ENCODE results near the gene DCN.

Gene DCN

DNA sequence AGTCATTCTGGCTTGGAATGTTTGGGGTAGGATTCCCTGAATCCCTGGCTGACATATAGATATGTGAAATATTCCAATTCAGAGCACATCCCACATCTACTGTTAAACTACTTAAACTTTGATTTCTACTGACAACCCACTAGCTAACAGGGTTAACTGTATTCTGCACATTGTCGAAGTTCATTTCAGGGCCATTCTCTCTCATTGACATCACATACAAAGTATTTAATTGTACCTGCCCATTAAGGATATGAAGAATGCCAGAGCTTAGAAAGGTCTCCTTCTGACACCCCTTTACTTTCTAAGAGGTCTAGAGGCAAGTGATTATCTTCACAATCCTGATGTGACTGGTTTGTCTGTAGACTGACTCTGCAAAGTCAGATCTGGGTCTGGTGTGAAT lies 2.8 kb upstream of the DCN start:
- Histone ChIP-seq H3K4me3 (ENCODE audit: insufficient read depth in 1 of 2, low read depth in 1 of 2, low read length in 2 of 2) (no peak overlapping the region), H4K8ac (ENCODE audit: low read length) (no peak overlapping the region), H2BK15ac (ENCODE audit: low read depth, poor library complexity, severe bottlenecking) (no peak overlapping the region), H3K4ac (ENCODE audit: low read depth in 1 of 2, low read length in 2 of 2) (no peak overlapping the region), H2BK12ac (ENCODE audit: low read length in 2 of 2) (no peak overlapping the region), H2AK5ac (ENCODE audit: low read length, severe bottlenecking) (no peak overlapping the region), H4K91ac (ENCODE audit: low read length) (no peak overlapping the region), H2AFZ (ENCODE audit: low read depth, low read length) (no peak overlapping the region), H2BK5ac (ENCODE audit: low read depth, low read length, poor library complexity, severe bottlenecking) (no peak overlapping the region), H3K14ac (ENCODE audit: low read length in 2 of 2) (no peak overlapping the region), H3K27me3 (ENCODE audit: control insufficient read depth in 1 of 2, insufficient read depth in 1 of 2, low read length in 2 of 2) (no peaks in the 10 kb centered on the region), H3K23ac (ENCODE audit: low read length in 2 of 2) (no peak overlapping the region), H3K36me3 (ENCODE audit: control insufficient read depth in 1 of 2, insufficient read depth in 2 of 2, low read depth in 1 of 2, low read length in 2 of 2) (no peaks in the 10 kb centered on the region), H3K9ac (ENCODE audit: low read length) (no peak overlapping the region), H3K18ac (ENCODE audit: low read depth in 1 of 2, low read length in 2 of 2) (no peak overlapping the region), H2BK120ac (ENCODE audit: low read depth, low read length) (no peak overlapping the region), H3K9me3 (ENCODE audit: control insufficient read depth, low read length) (no peaks in the 10 kb centered on the region), H3K27ac (ENCODE audit: low read length, poor library complexity, severe bottlenecking) (no peak overlapping the region), H3K4me1 (ENCODE audit: control insufficient read depth, insufficient read depth, low read depth, low read length) (no peaks in the 10 kb centered on the region), H3K4me2 (ENCODE audit: low read length, poor library complexity, severe bottlenecking) (no peak overlapping the region), H3K79me1 (replicated peaks; ENCODE audit: low read length, poor library complexity, severe bottlenecking) (no peaks in the 10 kb centered on the region)
- no peak for DNase-seq
- 88% methylated on average over 1 of the region's 1 CpG for WGBS

DNA sequence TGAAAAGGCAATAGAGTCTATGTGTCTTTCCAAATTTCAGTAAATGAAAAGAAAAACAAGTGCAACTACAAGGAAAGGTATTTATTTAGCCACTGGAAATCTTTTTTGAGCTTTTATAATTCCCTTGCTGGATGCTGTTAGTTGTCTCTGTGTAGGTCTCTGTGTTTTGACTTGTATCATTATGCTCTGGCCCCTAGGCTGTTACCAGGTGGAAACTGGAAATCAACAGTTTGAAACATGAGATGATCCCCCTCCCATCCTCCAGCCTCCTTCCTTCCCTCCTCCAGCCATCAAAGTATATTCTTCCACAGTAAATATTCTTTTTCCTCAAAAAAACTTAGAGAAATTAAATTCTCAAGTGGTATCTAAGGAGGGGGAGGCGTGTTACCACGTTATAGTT lies 934 bp upstream of the DCN start:
- no peaks in the 10 kb centered on the region for H3K4me1 ChIP-seq (ENCODE audit: control insufficient read depth, insufficient read depth, low read depth, low read length)
- H3K9me3 ChIP-seq (ENCODE audit: control insufficient read depth, low read length), result no peaks in the 10 kb centered on the region
- peaks cover 0 to 2% of the 10 kb centered on the region in 2 experiments for H3K36me3 ChIP-seq (ENCODE audit: control insufficient read depth in 1 of 2, insufficient read depth in 2 of 2, low read depth in 1 of 2, low read length in 2 of 2)
- H2AFZ ChIP-seq (ENCODE audit: low read depth, low read length), result no peak overlapping the region
- peak overlapping the region; percentile 77 for H2BK120ac ChIP-seq (ENCODE audit: low read depth, low read length)
- H3K4ac ChIP-seq (ENCODE audit: low read depth in 1 of 2, low read length in 2 of 2), result no peak overlapping the region
- H2BK12ac ChIP-seq (ENCODE audit: low read length in 2 of 2), result no peak overlapping the region
- H3K23ac ChIP-seq (ENCODE audit: low read length in 2 of 2), result no peak overlapping the region
- no peak overlapping the region for H2AK5ac ChIP-seq (ENCODE audit: low read length, severe bottlenecking)
- no peak overlapping the region for H2BK5ac ChIP-seq (ENCODE audit: low read depth, low read length, poor library complexity, severe bottlenecking)
- peak overlapping the region in 1 of 2 experiments; percentile 85 for H3K4me3 ChIP-seq (ENCODE audit: insufficient read depth in 1 of 2, low read depth in 1 of 2, low read length in 2 of 2)
- no peak overlapping the region for H2BK15ac ChIP-seq (ENCODE audit: low read depth, poor library complexity, severe bottlenecking)
- WGBS, result 75% methylated on average over 2 of the region's 2 CpGs
- no peak overlapping the region for H4K8ac ChIP-seq (ENCODE audit: low read length)
- DNase-seq, result no peak
- no peak overlapping the region for H3K27ac ChIP-seq (ENCODE audit: low read length, poor library complexity, severe bottlenecking)
- H3K4me2 ChIP-seq (ENCODE audit: low read length, poor library complexity, severe bottlenecking), result no peak overlapping the region
- H3K9ac ChIP-seq (ENCODE audit: low read length), result peak overlapping the region; percentile 99
- no peak overlapping the region for H3K14ac ChIP-seq (ENCODE audit: low read length in 2 of 2)
- H4K91ac ChIP-seq (ENCODE audit: low read length), result no peak overlapping the region
- no peaks in the 10 kb centered on the region for H3K27me3 ChIP-seq (ENCODE audit: control insufficient read depth in 1 of 2, insufficient read depth in 1 of 2, low read length in 2 of 2)
- H3K18ac ChIP-seq (ENCODE audit: low read depth in 1 of 2, low read length in 2 of 2), result no peak overlapping the region
- no peaks in the 10 kb centered on the region for H3K79me1 ChIP-seq (replicated peaks; ENCODE audit: low read length, poor library complexity, severe bottlenecking)

DNA sequence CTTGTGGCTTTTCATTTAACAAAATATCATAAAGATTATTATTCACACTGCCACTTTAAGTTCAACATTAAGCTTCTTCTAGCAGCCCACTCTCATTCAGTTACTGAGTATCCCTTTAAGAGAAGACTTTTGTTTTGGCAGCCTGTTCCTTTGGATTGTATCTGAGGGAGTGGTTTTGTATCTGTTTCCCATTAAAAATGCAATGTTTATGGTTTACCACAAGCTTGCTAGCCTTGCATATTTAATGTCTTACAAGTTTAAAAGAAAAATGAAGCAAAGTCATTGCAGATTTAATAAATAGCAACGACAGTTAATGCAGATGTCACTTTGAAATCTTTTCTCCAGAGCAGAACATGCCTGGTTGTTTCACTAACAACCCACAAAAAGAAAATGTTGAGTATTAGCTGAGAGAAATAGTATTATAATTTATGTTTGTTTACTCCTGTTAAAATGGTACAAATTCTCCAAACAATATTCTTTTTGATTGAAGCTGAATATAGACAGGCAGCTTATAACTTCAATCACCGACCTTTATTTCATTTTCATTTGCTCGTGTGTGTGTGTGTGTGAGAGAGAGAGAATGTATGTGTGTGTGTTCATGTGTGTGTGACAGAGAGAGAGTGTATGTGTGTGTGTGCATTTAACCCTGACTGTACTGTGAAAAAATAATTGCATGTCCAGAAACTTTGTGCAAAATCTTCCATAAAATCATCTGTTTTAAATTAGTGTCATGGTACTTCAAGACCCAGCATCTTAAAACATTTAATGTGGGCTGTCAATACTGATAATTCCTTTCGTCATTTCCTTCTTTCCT lies 1.8 kb downstream of the DCN start:
- Histone ChIP-seq H3K14ac (ENCODE audit: low read length in 2 of 2) (no peak overlapping the region), H3K27me3 (ENCODE audit: control insufficient read depth in 1 of 2, insufficient read depth in 1 of 2, low read length in 2 of 2) (no peaks in the 10 kb centered on the region), H3K18ac (ENCODE audit: low read depth in 1 of 2, low read length in 2 of 2) (no peak overlapping the region), H3K79me1 (replicated peaks; ENCODE audit: low read length, poor library complexity, severe bottlenecking) (no peaks in the 10 kb centered on the region), H2AFZ (ENCODE audit: low read depth, low read length) (no peak overlapping the region), H2BK120ac (ENCODE audit: low read depth, low read length) (no peak overlapping the region), H2BK5ac (ENCODE audit: low read depth, low read length, poor library complexity, severe bottlenecking) (no peak overlapping the region), H3K9ac (ENCODE audit: low read length) (peak overlapping the region; percentile 99), H3K27ac (ENCODE audit: low read length, poor library complexity, severe bottlenecking) (no peak overlapping the region), H2AK5ac (ENCODE audit: low read length, severe bottlenecking) (no peak overlapping the region), H3K4me3 (ENCODE audit: insufficient read depth in 1 of 2, low read depth in 1 of 2, low read length in 2 of 2) (peak overlapping the region in 1 of 2 experiments; percentile 85), H3K36me3 (ENCODE audit: control insufficient read depth in 1 of 2, insufficient read depth in 2 of 2, low read depth in 1 of 2, low read length in 2 of 2) (peaks cover 0 to 28% of the 10 kb centered on the region in 2 experiments), H3K4ac (ENCODE audit: low read depth in 1 of 2, low read length in 2 of 2) (no peak overlapping the region), H4K91ac (ENCODE audit: low read length) (no peak overlapping the region), H4K8ac (ENCODE audit: low read length) (no peak overlapping the region), H3K23ac (ENCODE audit: low read length in 2 of 2) (no peak overlapping the region), H2BK12ac (ENCODE audit: low read length in 2 of 2) (no peak overlapping the region), H2BK15ac (ENCODE audit: low read depth, poor library complexity, severe bottlenecking) (no peak overlapping the region), H3K9me3 (ENCODE audit: control insufficient read depth, low read length) (no peaks in the 10 kb centered on the region), H3K4me1 (ENCODE audit: control insufficient read depth, insufficient read depth, low read depth, low read length) (peaks cover 1% of the 10 kb centered on the region), H3K4me2 (ENCODE audit: low read length, poor library complexity, severe bottlenecking) (no peak overlapping the region)
- peak; percentile 55 for DNase-seq
- 0% methylated on average over 1 of the region's 4 CpGs for WGBS

DNA sequence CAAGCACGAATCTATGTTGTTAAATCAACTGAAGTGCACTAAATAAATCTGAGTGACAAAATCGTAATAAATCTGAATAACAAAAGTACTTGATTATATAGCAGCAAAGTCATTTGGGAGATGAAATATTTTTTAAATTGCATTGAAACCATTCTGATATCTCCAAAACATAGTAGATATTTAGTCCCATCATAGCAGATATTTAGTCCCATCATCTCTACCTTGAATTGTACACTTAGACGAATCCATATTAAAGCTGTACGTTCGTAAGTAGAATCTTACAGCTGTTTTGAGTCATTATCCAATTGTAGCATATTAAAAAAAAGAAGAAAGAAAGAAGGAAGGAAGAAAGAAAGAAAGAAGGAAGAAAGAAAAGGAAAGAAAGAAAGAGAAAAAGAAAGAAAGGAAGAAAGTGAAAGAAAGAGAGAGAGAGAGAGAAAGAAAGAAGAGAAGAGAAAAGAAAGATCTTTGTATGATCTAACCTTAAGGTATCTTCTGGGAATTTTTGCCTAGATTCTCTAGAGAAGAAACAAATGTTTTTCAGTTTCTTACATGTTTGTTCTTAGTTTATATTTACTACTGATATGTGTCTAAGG lies 2.6 kb downstream of the DCN start:
- Histone ChIP-seq H3K4me2 (ENCODE audit: low read length, poor library complexity, severe bottlenecking) (no peak overlapping the region), H3K4me3 (ENCODE audit: insufficient read depth in 1 of 2, low read depth in 1 of 2, low read length in 2 of 2) (peak overlapping the region in 1 of 2 experiments; percentile 85)
- 94% methylated on average over 3 of the region's 5 CpGs for WGBS

More for the DNA sequence above, 2.6 kb downstream of the DCN start:
- no peak for DNase-seq
- Histone ChIP-seq H3K18ac (ENCODE audit: low read depth in 1 of 2, low read length in 2 of 2) (no peak overlapping the region), H3K4me1 (ENCODE audit: control insufficient read depth, insufficient read depth, low read depth, low read length) (peaks cover 1% of the 10 kb centered on the region), H3K4ac (ENCODE audit: low read depth in 1 of 2, low read length in 2 of 2) (no peak overlapping the region), H3K27me3 (ENCODE audit: control insufficient read depth in 1 of 2, insufficient read depth in 1 of 2, low read length in 2 of 2) (no peaks in the 10 kb centered on the region), H4K8ac (ENCODE audit: low read length) (no peak overlapping the region), H4K91ac (ENCODE audit: low read length) (no peak overlapping the region), H3K79me1 (replicated peaks; ENCODE audit: low read length, poor library complexity, severe bottlenecking) (no peaks in the 10 kb centered on the region), H3K23ac (ENCODE audit: low read length in 2 of 2) (no peak overlapping the region), H2BK120ac (ENCODE audit: low read depth, low read length) (no peak overlapping the region), H2AK5ac (ENCODE audit: low read length, severe bottlenecking) (no peak overlapping the region), H3K36me3 (ENCODE audit: control insufficient read depth in 1 of 2, insufficient read depth in 2 of 2, low read depth in 1 of 2, low read length in 2 of 2) (peaks cover 0 to 36% of the 10 kb centered on the region in 2 experiments), H3K9ac (ENCODE audit: low read length) (peak overlapping the region; percentile 99), H3K27ac (ENCODE audit: low read length, poor library complexity, severe bottlenecking) (no peak overlapping the region), H3K9me3 (ENCODE audit: control insufficient read depth, low read length) (no peaks in the 10 kb centered on the region), H2BK5ac (ENCODE audit: low read depth, low read length, poor library complexity, severe bottlenecking) (no peak overlapping the region), H2BK12ac (ENCODE audit: low read length in 2 of 2) (no peak overlapping the region), H3K14ac (ENCODE audit: low read length in 2 of 2) (no peak overlapping the region), H2AFZ (ENCODE audit: low read depth, low read length) (no peak overlapping the region), H2BK15ac (ENCODE audit: low read depth, poor library complexity, severe bottlenecking) (no peak overlapping the region)
